Stomach (tissue), 9 donors: ENCODE measurements around the gene ABHD17B. TPM values are rescaled to one million over a fixed set of nuclear protein-coding genes. Genes with fewer than 3 reads are reported as not detected.

Source experiments
- DNase-seq, 2 donors: peaks; one replicate each; pipeline versions ENCODE4 v3.0.0 to v3.0.0-alpha.2; 2013 to 2019
- H3K27ac ChIP-seq, 5 donors: fragments of 200-600 bp in 4 of 5; sonication (generic) in 4 of 5; one replicate each; pipeline ENCODE4 v1.5.1; 2013 to 2019; ENCODE audit warnings: mild to moderate bottlenecking in 1 of 5, moderate library complexity in 1 of 5
- H3K27me3 ChIP-seq, 3 donors: fragments of 200-600 bp; sonication (generic); one replicate each; pipeline ENCODE4 v1.5.1; 2017 to 2019; ENCODE audit warnings: mixed run types in 1 of 3
- H3K36me3 ChIP-seq, 4 donors: fragments of 200-600 bp; sonication (generic); 1 replicate in 3 of 4; 2 replicates in 1 of 4; pipeline ENCODE4 v1.5.1; 2016 to 2019
- H3K4me1 ChIP-seq, 4 donors: fragments of 200-600 bp; sonication (generic); one replicate each; pipeline ENCODE4 v1.5.1; 2016 to 2019
- H3K4me3 ChIP-seq, 4 donors: fragments of 200-600 bp; sonication (generic) in 3 of 4; one replicate each; pipeline ENCODE4 v1.5.1; 2016 to 2019; ENCODE audit warnings: mild to moderate bottlenecking in 1 of 4
- H3K9me3 ChIP-seq, 4 donors: fragments of 200-600 bp; sonication (generic); one replicate each; pipeline ENCODE4 v1.5.1; 2016 to 2019
- CTCF ChIP-seq, 7 experiments: fragments of 450-650 bp in 4 of 7; fragments of 200-600 bp in 3 of 7; sonication (generic) in 3 of 7; IDR thresholded peaks; one replicate each; pipeline ENCODE4 v1.5.1; 2016 to 2019; ENCODE audit warnings: antibody characterized with exemption in 7 of 7, control low read depth in 2 of 7, mild to moderate bottlenecking in 1 of 7
- EP300 ChIP-seq: sonication (generic); formaldehyde crosslinking; IDR thresholded peaks from one replicate; pipeline ENCODE4 v1.6.1; 2017; ENCODE audit warnings: antibody characterized with exemption
- POLR2A ChIP-seq, 4 donors: fragments of 450-650 bp; IDR thresholded peaks; one replicate each; pipeline ENCODE4 v1.6.1; 2016; ENCODE audit warnings: antibody characterized with exemption in 4 of 4, control low read depth in 2 of 4, mild to moderate bottlenecking in 1 of 4, moderate library complexity in 1 of 4
- POLR2AphosphoS5 ChIP-seq, 3 donors: sonication (generic); formaldehyde crosslinking; IDR thresholded peaks; one replicate each; pipeline ENCODE4 v1.6.1; 2016; ENCODE audit warnings: antibody characterized with exemption in 3 of 3
- WGBS, 5 donors: extraction: QIAGEN DNeasy Blood & Tissue Kit in 3 of 5; methylation state at CpG; one replicate each; pipeline versions ENCODE4 v1.1.5 to v1.1.7; 2013 to 2018; 5-methylcytosine and 5-hydroxymethylcytosine counted together
- intact Hi-C: fragments of 100-400 bp; cut with DNase I; formaldehyde crosslinking; loops from one replicate; pipeline ENCODE4 v1.15.1; 2023; ENCODE audit warnings: low total_unique reads
- polyA plus RNA-seq, 3 donors: library from polyadenylated mRNA; stranded (reverse); fragments of 200-250 nt; gene quantifications; one replicate each; pipeline ENCODE4 v1.2.3, GENCODE V29; 2013
- total RNA-seq, 5 donors: library from RNA; depleted of rRNA; stranded (reverse); fragments of >200 nt; gene quantifications; one replicate each; pipeline versions ENCODE4 v1.1.0 to v1.2.3, GENCODE V29; 2014 to 2016
- donor health status: healthy with polysubstance abuse.
- donor health status: Bipolar disorder and iron deficiency.
- donor health status: healthy.

Gene ABHD17B
- total and polyA plus RNA-seq, 8 donors, result 4.0 to 57.5 (median 11.2) TPM

GRCh38 chr9:71928376-71928775 is 17.4 kb upstream of the ABHD17B start:
- no peaks in the 10 kb centered on the region for H3K27me3 ChIP-seq
- TF ChIP-seq POLR2A (IDR thresholded peaks at IDR 0.05) (no peak), CTCF (IDR thresholded peaks at IDR 0.05) (no peak), POLR2AphosphoS5 (IDR thresholded peaks at IDR 0.05) (no peak), EP300 (no peak)
- H3K9me3 ChIP-seq, result no peaks in the 10 kb centered on the region
- no peak for DNase-seq
- intact Hi-C loops, result no loop called here
- H3K27ac ChIP-seq, result no peak overlapping the region
- 93 to 100% (median 96%) methylated on average over 1 of the region's 1 CpG for WGBS, 5 donors
- H3K36me3 ChIP-seq, result no peaks in the 10 kb centered on the region
- peaks cover 0 to 16% (median 5%) of the 10 kb centered on the region in 4 donors for H3K4me1 ChIP-seq
- no peak overlapping the region for H3K4me3 ChIP-seq

DNA sequence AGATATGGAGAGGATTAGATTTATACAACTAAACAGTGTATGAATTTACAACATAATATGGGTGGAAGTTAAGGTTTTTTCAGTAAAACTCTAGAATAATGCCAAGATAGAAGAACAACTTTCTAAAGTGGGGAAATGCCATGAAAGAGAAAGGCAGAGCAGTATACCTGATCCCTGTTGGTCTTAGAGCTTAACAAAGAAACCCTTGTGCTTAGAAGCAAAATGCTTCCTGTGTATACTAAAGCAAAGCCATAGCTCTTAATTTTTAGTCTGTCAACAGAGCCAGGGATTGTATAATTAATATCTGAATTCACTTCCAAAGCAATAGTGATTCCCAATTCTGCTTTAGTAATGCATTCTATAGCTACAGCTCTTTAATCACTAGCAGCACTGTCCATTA is 14.8 kb upstream of the ABHD17B start:
- DNase-seq, result no peak
- Histone ChIP-seq H3K4me3 (no peak overlapping the region), H3K36me3 (peaks cover 0 to 8% (median 0%) of the 10 kb centered on the region in 4 donors), H3K27ac (no peak overlapping the region), H3K27me3 (no peaks in the 10 kb centered on the region), H3K9me3 (no peaks in the 10 kb centered on the region), H3K4me1 (peaks cover 0 to 10% (median 4%) of the 10 kb centered on the region in 4 donors)
- intact Hi-C loops, result no loop called here
- TF ChIP-seq POLR2AphosphoS5 (IDR thresholded peaks at IDR 0.05) (no peak), POLR2A (IDR thresholded peaks at IDR 0.05) (no peak), CTCF (IDR thresholded peaks at IDR 0.05) (no peak), EP300 (no peak)

- TF ChIP-seq POLR2AphosphoS5 (IDR thresholded peaks at IDR 0.05), result no peak
- no peak for TF ChIP-seq CTCF (IDR thresholded peaks at IDR 0.05)
- H3K9me3 ChIP-seq, result no peaks in the 10 kb centered on the region
- intact Hi-C loops, result no loop called here
- peaks cover 0 to 8% (median 0%) of the 10 kb centered on the region in 4 donors for H3K4me1 ChIP-seq
- H3K36me3 ChIP-seq, result peaks cover 0 to 8% (median 0%) of the 10 kb centered on the region in 4 donors
- H3K27me3 ChIP-seq, result no peaks in the 10 kb centered on the region
- no peak overlapping the region for H3K4me3 ChIP-seq
- no peak overlapping the region for H3K27ac ChIP-seq
- no peak for DNase-seq
These were observed 13.6 kb upstream of the ABHD17B start for GRCh38 chr9:71924576-71924975.

GRCh38 chr9:71921190-71921814 is 10.3 kb upstream of the ABHD17B start:
- Histone ChIP-seq H3K4me3 (no peak overlapping the region), H3K9me3 (no peaks in the 10 kb centered on the region), H3K36me3 (peaks cover 0 to 11% (median 4%) of the 10 kb centered on the region in 4 donors), H3K4me1 (peaks cover 0 to 17% (median 0%) of the 10 kb centered on the region in 4 donors), H3K27me3 (no peaks in the 10 kb centered on the region), H3K27ac (no peak overlapping the region)
- no peak for DNase-seq
- intact Hi-C loops, result no loop called here
- TF ChIP-seq CTCF (IDR thresholded peaks at IDR 0.05) (no peak), POLR2AphosphoS5 (IDR thresholded peaks at IDR 0.05) (no peak), POLR2A (IDR thresholded peaks at IDR 0.05) (no peak), EP300 (no peak)
